Activated T-cell treated with anti-CD3 and anti-CD28 coated beads, Interleukin-2, amount 50 U/mL, for 4 hours (primary cell): ENCODE data around the gene NKX2-2. TPM values are rescaled to one million over a fixed set of nuclear protein-coding genes. Genes with fewer than 3 reads are reported as not detected.

ENCODE experiments used
- ATAC-seq, 2 donors: fragments of 200-7000 bp; cut with Tn5 transposase; one replicate each; pipeline ENCODE4 v1.10.0; 2021
- DNase-seq: peaks from one replicate; pipeline ENCODE4 v3.0.0-alpha.2; 2020
- H3K27me3 Mint-ChIP-seq: one replicate; pipeline ENCODE4 v1.8.0; 2021; ENCODE audit warnings: low read depth, mixed read lengths
- H3K36me3 Mint-ChIP-seq: one replicate; pipeline ENCODE4 v1.8.0; 2022; ENCODE audit warnings: mixed read lengths; ENCODE audit not compliant: insufficient read depth
- H3K4me1 Mint-ChIP-seq: one replicate; pipeline ENCODE4 v1.8.0; 2021; ENCODE audit warnings: low read depth, mixed read lengths
- H3K4me3 Mint-ChIP-seq: one replicate; pipeline ENCODE4 v1.8.0; 2021; ENCODE audit warnings: mild to moderate bottlenecking, moderate library complexity, mixed read lengths
- H3K9me3 Mint-ChIP-seq: one replicate; pipeline ENCODE4 v1.8.0; 2021; ENCODE audit warnings: mixed read lengths
- total RNA-seq, 3 donors: library from RNA; stranded (reverse); gene quantifications; one replicate each; pipeline ENCODE4 v1.2.1, GENCODE V29; 2021

NKX2-2 gene
- total RNA-seq, 3 donors from 2014 or later, result not detected

DNA sequence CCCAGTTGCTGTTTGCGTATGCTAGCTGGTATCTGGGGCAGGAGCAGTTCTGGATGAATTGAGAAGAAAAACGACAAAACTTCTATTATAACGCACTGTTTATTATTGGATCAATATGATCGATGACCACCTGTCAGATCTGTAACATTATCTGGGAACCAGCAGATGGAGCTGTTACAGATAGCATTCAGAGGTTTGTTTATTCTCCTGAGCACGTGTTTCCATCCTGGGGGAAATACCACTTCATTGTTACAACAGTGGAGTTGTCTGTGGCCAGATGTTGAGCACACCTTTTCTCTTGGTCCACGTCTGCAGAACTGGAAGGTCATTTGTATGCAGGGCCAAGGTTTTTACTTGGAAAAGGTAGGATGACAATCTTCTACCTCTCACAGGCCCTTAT lies 16.0 kb upstream of the NKX2-2 start:
- Mint-ChIP-seq H3K9me3 (no peaks in the 10 kb centered on the region), H3K27me3 (peaks cover 38% of the 10 kb centered on the region), H3K36me3 (no peaks in the 10 kb centered on the region), H3K4me3 (no peak overlapping the region), H3K4me1 (peaks cover 1% of the 10 kb centered on the region)
- no peak for DNase-seq
- no peak for ATAC-seq

GRCh38 chr20:21528870-21529269 lies 15.0 kb upstream of the NKX2-2 start:
- Mint-ChIP-seq H3K27me3 (peaks cover 44% of the 10 kb centered on the region), H3K36me3 (no peaks in the 10 kb centered on the region)
- ATAC-seq, result no peak

GRCh38 chr20:21527908-21528307 lies 14.0 kb upstream of the NKX2-2 start:
- Mint-ChIP-seq H3K27me3 (peaks cover 53% of the 10 kb centered on the region), H3K4me3 (no peak overlapping the region), H3K4me1 (peaks cover 6% of the 10 kb centered on the region), H3K9me3 (no peaks in the 10 kb centered on the region), H3K36me3 (no peaks in the 10 kb centered on the region)
- DNase-seq, result no peak
- ATAC-seq, result no peak

More at GRCh38 chr20:21528870-21529269, 15.0 kb upstream of the NKX2-2 start:
- Mint-ChIP-seq H3K4me3 (no peak overlapping the region), H3K4me1 (peaks cover 1% of the 10 kb centered on the region), H3K9me3 (no peaks in the 10 kb centered on the region)
- no peak for DNase-seq

DNA sequence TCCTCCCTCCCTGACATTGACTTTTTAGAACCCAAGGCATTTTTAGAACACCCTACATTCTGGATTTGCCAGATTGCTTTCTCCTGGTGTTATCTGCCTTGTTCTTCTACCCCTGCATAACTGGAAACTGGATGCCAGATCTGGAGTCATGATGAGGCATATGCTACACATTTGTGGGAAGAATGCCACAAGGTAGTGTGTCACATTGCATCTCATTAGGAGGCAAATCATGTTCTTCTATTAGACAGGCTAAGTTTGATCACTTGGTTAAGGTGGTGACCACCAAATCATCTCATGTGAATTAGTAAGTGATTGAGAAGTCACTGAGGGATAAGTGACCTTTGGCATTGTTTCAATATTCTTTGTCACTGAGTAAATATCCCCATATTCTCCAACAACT lies 12.9 kb upstream of the NKX2-2 start:
- Mint-ChIP-seq H3K9me3 (no peaks in the 10 kb centered on the region), H3K4me3 (no peak overlapping the region), H3K36me3 (no peaks in the 10 kb centered on the region), H3K4me1 (peaks cover 7% of the 10 kb centered on the region), H3K27me3 (peaks cover 56% of the 10 kb centered on the region)
- DNase-seq (no peak), ATAC-seq (no peak)

- Mint-ChIP-seq H3K9me3 (no peaks in the 10 kb centered on the region), H3K4me3 (no peak overlapping the region), H3K36me3 (no peaks in the 10 kb centered on the region), H3K4me1 (peaks cover 16% of the 10 kb centered on the region), H3K27me3 (peaks cover 77% of the 10 kb centered on the region)
- DNase-seq, result no peak
- ATAC-seq, result no peak
These were observed 10.0 kb upstream of the NKX2-2 start for GRCh38 chr20:21523895-21524294.

- Mint-ChIP-seq H3K9me3 (no peaks in the 10 kb centered on the region), H3K27me3 (peaks cover 79% of the 10 kb centered on the region), H3K36me3 (no peaks in the 10 kb centered on the region), H3K4me3 (peak overlapping the region; percentile 27), H3K4me1 (peaks cover 16% of the 10 kb centered on the region)
- ATAC-seq (no peak), DNase-seq (no peak)
These were observed 9.5 kb upstream of the NKX2-2 start for GRCh38 chr20:21523281-21523868.

GRCh38 chr20:21522481-21523280 lies 8.8 kb upstream of the NKX2-2 start:
- DNase-seq, result no peak
- Mint-ChIP-seq H3K4me3 (peak overlapping the region; percentile 27), H3K4me1 (peaks cover 22% of the 10 kb centered on the region)

GRCh38 chr20:21521596-21522480 lies 8.0 kb upstream of the NKX2-2 start:
- H3K9me3 Mint-ChIP-seq, result no peaks in the 10 kb centered on the region
- H3K4me3 Mint-ChIP-seq, result no peak overlapping the region
- peak in 1 of 2 donors; percentile 27 for ATAC-seq
- H3K4me1 Mint-ChIP-seq, result peaks cover 29% of the 10 kb centered on the region
- H3K36me3 Mint-ChIP-seq, result no peaks in the 10 kb centered on the region
- H3K27me3 Mint-ChIP-seq, result peaks cover 86% of the 10 kb centered on the region
- DNase-seq, result no peak

More at GRCh38 chr20:21522481-21523280, 8.8 kb upstream of the NKX2-2 start:
- Mint-ChIP-seq H3K27me3 (peaks cover 85% of the 10 kb centered on the region), H3K36me3 (no peaks in the 10 kb centered on the region), H3K9me3 (no peaks in the 10 kb centered on the region)
- peak; percentile 19 to 25 for ATAC-seq

DNA sequence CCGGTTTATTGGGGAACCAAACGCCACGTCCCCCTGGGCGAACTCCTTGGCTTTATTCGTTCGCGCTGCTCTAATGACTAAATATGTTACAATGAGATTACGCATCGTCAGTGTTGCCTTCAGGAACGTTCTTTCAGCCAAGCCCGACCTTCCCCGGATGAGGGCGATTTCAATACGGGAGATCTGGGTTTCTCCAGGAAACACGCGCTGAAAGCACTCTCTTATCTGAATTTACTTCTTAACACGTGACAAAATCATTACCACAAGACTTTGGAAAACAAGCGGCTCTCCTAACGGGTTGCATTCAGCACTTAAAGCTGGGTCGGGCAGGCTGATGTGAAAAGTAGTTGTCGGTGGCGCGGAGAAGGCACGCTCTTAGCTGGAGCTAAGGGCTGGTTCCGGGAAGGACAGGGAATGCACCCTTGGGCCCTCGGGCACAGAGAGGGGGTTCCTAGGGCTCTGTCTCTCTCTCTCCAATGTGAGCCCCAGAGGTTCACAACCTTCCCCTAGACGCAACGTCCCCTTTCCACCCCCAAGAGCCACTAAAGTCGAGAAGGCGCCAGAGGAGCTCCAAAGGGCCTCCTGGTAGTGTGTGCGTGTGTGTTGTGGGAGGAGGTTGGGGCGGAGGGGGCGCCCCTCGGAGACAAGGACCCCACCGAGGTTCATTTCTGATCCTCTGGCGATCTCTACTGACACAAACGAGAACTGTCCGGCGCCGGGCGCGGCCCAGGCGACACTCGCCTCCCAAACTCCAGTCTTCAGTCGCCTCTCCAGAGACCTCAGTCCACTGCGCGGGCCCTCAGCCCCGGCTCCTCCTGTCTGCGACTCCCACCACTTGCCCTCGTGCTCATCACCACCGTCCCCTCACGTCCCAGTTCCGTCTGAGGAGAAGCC lies 7.1 kb upstream of the NKX2-2 start:
- H3K4me3 Mint-ChIP-seq, result no peak overlapping the region

DNA sequence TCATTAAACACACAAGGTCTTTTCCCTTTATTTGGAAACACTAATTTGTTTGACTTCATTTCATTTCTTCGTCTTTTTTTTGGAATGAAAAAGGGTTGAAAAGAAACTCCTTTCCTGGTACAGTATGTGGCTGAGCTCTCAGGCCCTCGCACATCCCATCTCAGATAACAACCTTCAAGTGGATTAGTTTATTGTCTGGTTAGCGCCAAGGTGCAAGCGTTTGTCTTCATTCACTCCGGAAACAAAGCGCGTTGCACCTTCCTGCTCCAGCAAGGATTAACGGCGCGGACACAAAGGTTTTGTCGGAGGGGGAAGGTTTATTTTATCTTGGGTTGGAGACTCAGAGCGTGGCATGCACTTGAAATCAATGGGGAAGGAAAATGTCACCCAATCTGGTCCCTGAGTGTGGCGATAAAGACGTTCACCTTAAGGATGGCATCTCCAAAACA lies 5.3 kb upstream of the NKX2-2 start:
- ATAC-seq (no peak), DNase-seq (no peak)
- no peak overlapping the region for H3K4me3 Mint-ChIP-seq
- peaks cover 42% of the 10 kb centered on the region for H3K4me1 Mint-ChIP-seq
- peaks cover 1% of the 10 kb centered on the region for H3K36me3 Mint-ChIP-seq
- no peaks in the 10 kb centered on the region for H3K9me3 Mint-ChIP-seq
- peaks cover 83% of the 10 kb centered on the region for H3K27me3 Mint-ChIP-seq

More for the DNA sequence above, 7.1 kb upstream of the NKX2-2 start:
- H3K36me3 Mint-ChIP-seq, result peaks cover under 1% of the 10 kb centered on the region
- H3K9me3 Mint-ChIP-seq, result no peaks in the 10 kb centered on the region
- DNase-seq (no peak), ATAC-seq (no peak)
- peaks cover 88% of the 10 kb centered on the region for H3K27me3 Mint-ChIP-seq
- peaks cover 37% of the 10 kb centered on the region for H3K4me1 Mint-ChIP-seq

- no peak for DNase-seq
- H3K4me3 Mint-ChIP-seq, result no peak overlapping the region
- H3K9me3 Mint-ChIP-seq, result no peaks in the 10 kb centered on the region
- H3K27me3 Mint-ChIP-seq, result peaks cover 78% of the 10 kb centered on the region
- no peak for ATAC-seq
- H3K36me3 Mint-ChIP-seq, result peaks cover 1% of the 10 kb centered on the region
- peaks cover 43% of the 10 kb centered on the region for H3K4me1 Mint-ChIP-seq
These were observed 4.6 kb upstream of the NKX2-2 start for GRCh38 chr20:21518292-21518991.

DNA sequence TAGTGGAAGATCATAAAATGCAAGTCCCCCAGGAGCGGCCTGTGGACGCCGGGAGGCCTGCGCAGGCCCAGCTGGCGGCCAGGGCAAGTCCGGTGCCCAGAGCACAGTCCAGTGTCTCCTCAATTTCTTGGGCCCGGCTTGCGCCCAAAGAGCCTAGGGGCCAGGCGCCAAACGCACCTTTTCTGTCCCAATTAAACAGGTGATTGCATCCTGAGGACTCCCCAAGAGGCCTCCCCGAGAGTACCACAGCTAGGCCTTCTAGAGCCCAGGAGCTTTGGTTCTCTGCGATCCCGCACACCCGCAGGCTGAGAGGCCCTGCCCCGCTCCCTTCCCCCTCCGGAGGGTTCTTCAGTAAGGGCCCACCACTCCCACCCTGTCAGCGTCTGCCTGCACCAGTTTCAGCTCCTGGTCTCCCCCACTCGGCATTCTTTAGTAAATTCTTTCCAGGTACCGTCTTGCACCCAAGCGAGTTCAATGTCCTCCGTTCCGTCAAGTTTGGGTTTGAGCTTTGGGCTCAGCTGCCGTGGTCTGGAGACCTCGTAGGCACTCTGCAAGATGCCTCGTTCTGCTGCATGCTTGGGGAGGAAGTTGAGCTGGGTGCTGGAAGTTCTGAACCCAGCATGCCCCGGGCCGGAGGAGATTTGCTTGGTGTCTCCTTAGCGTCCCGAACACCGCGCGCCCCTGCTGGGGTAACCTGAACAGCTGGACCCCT lies 3.9 kb upstream of the NKX2-2 start:
- peaks cover 1% of the 10 kb centered on the region for H3K36me3 Mint-ChIP-seq
- ATAC-seq (no peak), DNase-seq (no peak)
- H3K4me3 Mint-ChIP-seq, result no peak overlapping the region
- H3K9me3 Mint-ChIP-seq, result no peaks in the 10 kb centered on the region
- peaks cover 40% of the 10 kb centered on the region for H3K4me1 Mint-ChIP-seq
- peaks cover 74% of the 10 kb centered on the region for H3K27me3 Mint-ChIP-seq
